ENCODE results near the gene RUNX2.
"Not testable (repeated sequence)": the region's sequence is repeated elsewhere in the genome, so short reads cannot be mapped to it uniquely, and the experiment has no call there.

Gene RUNX2

DNA sequence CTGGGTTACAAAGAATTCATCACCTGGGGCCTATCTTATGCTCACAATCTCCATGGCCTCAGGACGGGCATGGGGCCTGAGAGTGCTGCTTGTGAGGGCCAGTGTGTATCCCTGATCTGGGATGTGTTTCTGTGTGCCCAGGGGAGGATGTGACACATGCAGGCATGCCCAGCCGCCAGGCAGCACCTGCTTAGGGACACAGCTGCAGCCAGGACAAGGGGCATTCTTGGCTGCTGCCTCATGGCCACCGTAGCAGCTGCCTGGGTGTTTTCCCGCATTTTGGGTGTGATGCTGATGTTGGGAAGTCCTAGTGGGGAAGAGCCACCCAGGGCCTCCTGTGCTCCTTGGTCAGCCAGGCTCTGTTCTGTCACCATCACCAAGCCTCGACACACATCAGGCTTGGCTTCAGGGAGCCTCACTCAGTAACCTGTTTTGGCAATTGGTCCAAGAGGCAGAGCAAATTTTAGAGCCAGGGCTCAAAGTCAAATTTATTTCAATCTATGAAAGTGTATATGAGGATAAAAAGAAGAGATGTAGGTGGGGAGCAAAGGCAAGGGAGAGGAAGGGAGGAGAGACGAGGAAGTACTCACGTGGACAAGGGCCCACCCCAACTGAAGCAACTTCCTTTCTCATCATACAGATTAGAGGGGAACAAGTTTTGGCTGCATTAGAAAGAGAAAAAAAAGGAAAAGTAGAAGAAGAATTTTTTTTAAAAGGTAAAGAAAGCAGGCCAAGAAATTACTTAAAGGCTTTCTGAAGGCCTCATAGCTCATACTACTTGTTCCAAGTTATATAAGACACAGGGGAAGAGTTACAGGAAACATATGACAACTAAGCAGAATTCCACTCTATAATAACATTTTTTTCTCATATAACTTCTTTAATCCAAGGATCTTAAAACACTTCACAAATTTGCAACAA lies 319.5 kb downstream of the RUNX2 start:
- no peak for DNase-seq (ENCODE audit: low read depth, low spot score)

DNA sequence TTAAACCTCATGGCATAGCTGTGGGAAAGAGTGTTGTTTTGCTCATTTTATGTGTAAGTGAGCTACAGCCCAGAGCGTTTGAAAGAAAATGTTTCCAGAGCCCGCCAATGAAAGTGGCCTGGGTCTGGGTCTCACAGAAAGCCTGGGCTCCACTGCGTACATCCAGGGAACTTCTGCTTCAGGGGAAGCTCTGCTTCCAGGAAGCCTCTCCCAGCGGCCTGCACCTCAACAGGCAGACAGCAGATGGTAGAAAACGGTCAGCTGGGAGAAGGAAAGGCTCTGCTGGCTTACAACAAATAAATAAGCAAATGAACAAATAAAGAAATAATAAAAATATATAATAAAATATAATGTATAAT lies 320.1 kb downstream of the RUNX2 start:
- no peak for DNase-seq (ENCODE audit: low read depth, low spot score)

DNA sequence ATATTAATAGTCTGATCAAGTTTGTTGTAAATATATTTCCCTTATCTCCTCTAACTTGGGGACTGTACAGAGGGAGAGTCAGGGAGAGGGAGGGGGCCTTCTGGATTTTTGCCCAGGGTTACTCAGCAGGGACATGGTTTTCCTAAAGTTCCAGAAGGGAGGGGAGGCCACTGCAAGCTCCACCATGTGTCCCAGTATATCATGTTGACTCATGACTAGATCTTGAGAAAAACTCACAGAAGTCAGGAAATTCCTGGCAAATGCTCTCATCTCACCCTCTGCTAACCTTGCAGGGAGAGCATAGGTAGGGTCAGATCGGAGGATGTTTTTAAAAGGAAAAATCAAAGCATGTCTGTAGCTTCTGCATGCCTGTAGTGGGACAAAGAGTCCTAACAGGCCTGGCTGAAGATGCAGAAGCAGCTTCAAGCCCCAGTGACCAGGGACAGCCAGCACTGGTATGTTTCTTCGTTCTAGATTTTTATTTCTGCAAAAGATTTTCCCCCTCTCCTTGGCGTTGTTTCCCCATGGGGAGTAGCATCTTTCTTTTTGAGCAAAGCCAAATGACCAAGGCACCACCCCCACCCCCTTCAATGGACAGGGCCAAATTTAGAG lies 322.5 kb downstream of the RUNX2 start:
- peak; percentile 87 for DNase-seq (ENCODE audit: low read depth, low spot score)

DNA sequence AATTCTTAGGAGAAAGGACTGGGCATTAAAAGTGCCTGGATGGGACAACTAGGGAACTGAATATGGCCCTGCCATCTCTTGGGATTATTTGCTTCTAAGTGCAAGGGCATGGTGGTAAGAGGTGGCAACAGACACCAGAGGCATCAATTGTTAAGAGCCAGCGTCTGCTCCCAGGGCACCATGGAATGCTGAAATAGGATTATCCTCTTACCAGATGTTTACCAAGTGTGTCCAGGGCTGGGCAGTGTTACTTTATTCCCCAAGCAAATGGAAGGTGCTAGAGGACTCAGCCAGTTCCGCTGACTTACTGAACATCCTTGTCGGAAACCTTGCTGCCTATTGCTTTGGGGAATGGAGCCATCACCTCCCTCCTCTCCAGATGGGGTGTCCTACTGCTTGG lies 323.2 kb downstream of the RUNX2 start:
- DNase-seq (ENCODE audit: low read depth, low spot score): no peak

DNA sequence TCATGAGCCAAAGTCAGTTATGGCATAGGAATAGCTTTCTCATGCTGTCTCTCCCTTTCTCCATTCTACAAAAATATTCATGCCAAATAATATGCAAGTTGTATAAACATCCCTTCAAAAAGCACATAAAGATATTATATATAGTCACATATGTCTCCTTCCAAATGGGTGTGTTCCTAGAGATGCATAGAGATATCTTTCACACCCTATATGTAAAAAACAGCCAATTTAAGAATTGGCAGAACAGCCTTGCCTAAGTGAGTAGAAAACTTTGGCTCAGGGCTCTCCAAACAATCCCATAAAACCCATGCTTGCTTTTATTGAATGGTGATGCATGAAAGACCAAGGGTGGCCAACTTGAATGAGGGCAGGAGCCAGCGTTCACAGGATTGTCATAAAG lies 324.3 kb downstream of the RUNX2 start:
- no peak for DNase-seq (ENCODE audit: low read depth, low spot score)

DNA sequence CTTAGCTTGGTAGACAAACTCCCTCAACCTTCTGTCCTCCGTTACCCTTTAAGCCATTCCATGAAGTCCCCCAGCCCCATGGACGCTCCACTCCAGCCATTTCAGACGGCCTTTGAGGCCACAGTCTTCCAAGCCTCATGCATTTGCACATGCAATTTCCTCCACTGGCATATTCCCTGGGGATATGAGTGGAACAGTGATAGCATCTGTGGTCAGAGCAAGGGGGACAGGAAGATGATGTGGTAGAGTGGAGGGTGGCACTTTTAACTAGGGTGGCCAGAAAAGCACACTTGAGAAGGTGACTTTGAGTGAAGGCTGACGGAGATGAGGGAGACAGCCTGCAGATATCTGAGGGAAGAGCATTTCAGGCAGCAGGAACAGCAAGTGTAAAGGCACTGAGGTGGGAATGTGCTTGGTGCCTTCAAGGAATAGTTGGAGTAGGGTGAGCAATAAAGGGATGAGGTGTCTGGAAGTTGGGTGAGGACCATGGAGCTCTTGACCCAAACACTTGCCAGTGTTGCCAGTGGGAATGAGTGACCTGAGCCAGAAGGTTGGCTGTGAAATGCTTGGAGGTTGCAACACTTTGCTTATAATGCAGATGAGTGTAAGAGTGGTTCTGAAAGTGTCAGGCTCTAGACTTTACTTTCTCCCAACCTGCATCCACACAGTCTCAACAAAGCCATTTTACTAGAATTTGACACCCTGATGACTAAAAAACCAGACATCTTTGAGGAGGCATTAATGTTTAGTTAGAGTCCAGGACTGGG lies 325.2 kb downstream of the RUNX2 start:
- no peak for DNase-seq (ENCODE audit: low read depth, low spot score)

DNA sequence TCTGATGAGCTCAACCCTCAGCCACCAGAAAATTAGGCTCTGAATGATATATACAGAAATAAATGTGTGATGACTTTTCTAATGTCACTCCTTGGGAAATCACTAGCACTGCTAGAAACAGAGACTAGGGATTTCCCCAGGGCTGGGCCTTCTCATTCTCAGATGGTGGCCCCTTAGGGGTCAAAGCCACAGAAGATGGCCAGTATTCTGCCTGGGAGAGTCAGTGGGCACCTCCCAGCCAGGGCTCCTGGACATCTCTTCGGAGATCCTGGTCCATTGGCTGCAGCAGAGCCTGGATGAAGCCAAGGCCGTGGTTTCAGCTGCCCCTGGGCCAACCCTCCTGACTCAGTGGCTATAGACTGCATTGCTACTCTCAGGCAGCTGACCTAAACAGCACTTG lies 326.5 kb downstream of the RUNX2 start:
- DNase-seq (ENCODE audit: low read depth, low spot score): no peak

DNA sequence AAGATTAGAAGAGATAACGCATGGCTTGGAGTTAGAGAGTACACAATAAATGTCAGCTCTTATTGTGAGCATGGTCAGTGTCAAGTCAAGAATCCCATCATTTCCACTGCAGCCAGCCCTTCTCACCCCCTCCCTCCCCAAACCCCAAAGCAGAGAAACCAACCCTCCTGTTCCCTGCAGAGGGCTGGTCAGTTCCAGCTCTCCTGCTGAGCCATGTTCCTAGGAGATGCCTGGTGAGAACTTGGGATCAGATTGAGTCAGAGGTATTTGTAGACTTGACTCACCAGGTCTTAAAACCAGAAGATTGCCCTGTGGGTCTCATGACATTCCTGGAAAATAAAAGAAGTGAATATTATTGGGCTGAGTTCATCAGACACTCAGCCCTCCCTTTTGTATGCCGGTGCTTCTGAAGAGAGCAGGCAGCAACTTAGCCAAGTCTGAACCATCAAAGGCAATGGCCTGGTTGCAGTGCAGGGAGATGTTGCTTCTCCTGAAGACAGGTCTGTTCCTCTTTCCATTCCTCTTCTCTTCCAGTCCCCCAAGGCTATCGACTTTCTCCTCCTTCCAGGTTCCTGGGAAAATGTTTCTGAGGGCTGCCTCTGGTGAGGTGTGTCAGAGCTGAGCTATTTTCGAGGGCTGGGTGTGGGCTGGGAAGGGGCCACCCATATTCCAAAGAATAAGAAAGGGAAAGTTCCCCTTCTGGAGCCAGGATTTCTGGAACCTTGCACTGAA lies 327.8 kb downstream of the RUNX2 start:
- DNase-seq (ENCODE audit: low read depth, low spot score): peak; percentile 98

DNA sequence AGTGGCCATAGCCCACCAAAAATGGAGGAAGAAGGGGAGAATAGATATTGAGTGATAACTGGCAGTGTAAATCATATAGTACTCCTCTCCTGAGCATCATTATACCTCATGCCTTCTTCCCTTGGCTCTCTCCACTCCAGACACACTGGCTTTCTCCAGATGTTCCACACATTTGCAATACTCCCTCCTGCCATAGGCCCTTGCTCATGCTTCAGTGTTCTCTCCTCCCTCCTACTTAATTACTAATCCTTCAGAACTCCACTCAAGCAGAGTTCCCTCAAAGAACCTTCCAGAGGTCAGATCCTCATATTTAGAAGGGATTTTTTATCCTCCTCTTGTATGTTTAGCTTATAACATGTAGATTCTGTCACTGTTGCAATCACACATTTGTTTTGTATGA lies 329.1 kb downstream of the RUNX2 start:
- DNase-seq (ENCODE audit: low read depth, low spot score): no peak

DNA sequence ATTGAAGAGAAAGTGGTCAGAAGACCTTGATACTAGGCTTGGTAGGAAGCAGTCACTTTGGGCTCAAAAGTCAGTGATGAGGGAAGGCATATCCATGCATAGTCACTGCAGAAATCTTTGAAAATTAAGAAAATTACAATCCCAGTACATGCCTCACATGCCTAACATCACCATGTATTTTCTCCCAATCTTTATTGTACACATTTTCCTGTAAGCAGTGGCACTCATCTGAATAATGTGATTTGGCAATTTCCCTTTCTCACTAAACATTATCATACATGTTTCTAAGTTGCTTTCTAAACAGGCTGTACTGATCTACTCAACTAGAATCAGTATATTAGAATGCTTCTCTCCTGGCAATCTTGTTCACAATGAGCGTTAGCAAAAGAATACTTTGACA lies 330.3 kb downstream of the RUNX2 start:
- DNase-seq (ENCODE audit: low read depth, low spot score): no peak

DNA sequence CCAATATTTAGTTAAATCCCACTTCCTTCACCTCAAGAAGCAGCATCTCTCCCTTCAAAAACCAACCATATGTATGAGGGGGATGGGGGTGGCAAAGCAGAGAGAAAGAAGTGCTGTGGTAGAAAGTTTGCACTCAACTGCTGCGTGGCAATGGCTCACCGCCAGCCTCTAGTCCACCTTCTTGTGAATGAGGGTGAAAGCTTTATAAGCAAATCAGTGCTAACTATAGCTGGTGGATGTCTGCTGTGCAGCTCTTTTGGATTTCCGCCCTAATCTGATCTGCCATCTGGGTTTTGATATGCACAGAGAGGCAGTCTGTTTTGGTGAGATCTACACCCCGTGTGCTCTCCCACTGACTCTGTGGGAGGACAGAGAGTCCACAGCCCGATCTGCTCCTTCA lies 330.8 kb downstream of the RUNX2 start:
- DNase-seq (ENCODE audit: low read depth, low spot score): no peak

DNA sequence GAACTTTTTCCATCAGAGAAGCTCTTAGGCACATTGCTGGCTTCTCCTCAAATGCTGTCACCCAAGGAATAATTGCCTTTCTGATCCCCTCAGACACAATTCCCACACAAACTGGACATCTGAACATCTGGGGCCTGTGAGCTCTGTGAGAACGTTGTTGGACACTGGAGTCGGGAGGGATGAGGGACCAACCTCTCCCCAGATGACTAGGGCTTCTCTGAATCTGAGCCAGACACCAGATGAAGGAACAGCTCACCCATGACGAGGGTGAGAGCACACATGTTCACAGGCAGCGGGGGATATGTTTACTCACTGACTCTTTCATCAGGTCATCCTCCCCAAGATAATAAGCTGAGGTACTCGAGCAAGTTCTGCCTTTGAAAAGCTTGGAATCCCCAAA lies 333.5 kb downstream of the RUNX2 start:
- peak; percentile 90 for DNase-seq (ENCODE audit: low read depth, low spot score)

DNA sequence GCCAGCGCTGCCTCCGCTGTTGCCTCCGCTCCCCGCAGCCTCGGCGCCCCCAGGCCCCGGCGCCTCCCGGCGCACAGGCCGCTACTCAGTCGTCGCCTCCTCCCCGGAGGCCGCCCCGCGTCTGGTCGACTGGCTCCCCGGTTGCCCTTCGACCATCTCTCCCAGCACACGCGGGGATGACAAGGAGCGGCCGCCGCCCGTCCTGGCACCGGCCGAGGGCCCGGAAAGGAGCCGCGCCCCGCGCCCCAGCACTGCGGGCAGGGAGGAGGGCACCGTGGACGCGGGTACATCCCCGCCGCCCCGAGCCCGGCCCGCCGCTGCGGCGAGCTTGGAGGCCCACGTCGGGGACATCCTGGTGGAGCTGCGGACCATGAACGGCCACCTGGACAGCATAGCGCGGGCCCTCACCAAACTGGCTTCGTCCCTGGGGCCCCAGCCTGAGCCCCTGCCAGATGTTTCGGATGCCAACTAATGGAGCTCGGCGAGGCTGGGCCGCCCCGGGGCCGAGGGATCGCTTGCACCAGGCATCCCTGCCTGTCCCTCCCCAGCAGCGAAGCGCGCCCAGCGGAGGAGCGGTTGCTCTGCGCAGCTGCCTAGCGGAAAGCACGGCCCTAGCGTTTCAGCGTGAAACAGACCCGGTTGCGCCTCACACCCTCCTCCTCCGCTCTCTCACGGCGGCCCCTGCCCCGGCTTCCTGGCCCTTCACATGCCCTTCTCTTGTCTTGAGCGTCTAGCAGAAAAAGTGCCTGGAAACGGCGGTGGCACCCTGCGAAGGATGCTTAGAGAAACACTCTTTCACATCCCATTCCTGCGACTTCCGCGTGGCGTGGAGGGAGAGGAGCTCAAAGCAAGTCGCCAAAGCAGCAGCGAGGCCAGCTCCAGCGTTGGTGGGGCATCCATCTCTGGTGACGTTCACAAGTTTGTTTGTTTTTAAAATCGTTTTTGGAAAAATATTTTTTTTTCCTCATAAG lies 335.4 kb downstream of the RUNX2 start:
- DNase-seq (ENCODE audit: low read depth, low spot score): no peak

DNA sequence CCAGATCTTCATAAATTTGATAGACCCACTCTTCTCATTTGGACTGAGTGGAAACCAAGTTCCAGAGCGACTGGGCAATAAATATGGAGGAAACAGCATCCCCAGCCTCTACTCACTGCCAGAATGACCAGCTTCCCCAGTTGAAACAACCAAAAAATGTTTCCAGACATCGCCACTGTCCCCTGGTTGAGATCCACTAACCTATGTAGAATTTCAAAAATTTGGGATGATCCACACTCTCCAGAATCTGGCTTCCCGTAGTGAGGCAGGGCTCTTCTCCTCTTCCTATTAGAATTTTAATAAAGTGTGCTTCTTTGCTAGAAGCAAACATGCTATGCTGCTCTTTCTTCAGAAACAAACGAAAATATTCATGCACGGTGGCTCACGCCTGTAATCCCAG lies 336.6 kb downstream of the RUNX2 start:
- no peak for DNase-seq (ENCODE audit: low read depth, low spot score)

DNA sequence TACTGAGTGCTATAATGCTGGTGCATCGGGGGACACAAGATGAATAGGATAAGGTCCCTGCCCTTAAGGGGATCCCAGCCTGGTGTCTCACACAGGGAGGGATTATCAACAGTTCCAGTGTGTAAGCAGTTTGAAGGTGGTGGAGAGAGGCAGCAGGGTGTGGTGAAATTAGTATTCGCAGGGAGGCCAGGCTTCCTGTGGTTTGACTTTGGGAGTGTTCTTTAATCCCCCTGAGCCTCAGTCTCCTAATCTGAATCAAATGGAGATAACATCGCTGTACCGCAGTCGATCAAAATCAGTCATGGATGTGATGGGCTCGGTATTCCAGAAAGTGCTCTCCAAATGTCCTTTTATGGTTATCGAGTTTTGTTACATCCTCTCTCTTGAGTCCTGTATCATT lies 337.7 kb downstream of the RUNX2 start:
- no peak for DNase-seq (ENCODE audit: low read depth, low spot score)

DNA sequence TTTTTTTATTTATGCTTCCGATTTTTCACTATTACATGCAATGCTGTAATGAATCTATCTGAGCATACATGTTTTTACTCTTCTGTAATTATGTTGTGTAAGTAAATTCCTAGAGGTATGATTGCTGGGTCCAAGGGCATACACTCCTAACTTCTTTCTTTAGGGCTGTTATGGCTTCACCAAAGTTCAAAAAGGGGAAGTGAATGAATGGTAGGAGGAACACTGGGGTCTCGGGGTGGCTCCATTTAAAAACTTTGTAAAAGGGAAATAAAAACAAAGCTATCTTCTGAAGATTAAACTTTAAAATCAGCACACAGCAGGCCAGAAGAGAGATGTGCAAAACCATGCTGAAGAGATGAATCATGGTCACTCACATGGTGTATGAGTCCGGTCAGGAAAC lies 338.7 kb downstream of the RUNX2 start:
- no peak for DNase-seq (ENCODE audit: low read depth, low spot score)

DNA sequence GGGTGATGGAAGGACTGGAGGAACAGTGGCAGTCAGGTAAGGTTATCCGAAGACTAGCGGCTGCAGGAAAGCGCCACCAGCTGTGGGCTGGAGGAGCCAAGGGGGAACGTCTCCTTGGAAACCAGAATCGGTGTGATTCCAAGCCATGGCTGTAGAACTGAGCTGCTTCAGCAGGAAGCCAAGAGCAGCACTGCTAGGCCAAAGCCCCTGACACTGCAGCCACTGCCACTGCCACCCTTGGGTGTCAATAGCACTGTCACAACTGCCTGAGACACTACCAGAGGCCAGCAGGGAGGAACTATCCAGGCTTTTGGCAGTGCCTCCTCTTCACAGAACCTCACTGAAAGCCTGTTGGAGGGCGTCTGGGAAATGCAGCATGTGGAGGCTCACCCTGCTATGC lies 339.2 kb downstream of the RUNX2 start:
- no peak for DNase-seq (ENCODE audit: low read depth, low spot score)

DNA sequence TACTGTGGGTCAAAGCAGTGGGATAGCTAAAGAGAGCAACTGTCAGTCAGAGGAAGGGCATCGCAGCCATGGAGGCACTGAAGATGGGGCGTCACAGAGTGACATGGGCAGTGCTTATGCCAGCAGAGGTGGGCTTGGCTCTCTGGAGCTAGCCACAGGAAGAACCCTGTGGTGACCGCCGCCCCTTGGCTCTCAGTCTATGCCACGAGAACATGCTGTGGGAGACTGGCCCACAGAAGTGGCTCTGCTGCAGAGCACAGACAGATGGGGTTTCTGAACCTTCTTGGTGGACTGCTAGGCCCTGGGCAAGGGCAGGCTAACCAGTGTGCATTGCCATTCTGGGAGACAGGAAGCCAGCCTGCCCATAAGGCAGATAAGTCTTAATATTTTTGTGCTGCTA lies 339.6 kb downstream of the RUNX2 start:
- DNase-seq (ENCODE audit: low read depth, low spot score): no peak

DNA sequence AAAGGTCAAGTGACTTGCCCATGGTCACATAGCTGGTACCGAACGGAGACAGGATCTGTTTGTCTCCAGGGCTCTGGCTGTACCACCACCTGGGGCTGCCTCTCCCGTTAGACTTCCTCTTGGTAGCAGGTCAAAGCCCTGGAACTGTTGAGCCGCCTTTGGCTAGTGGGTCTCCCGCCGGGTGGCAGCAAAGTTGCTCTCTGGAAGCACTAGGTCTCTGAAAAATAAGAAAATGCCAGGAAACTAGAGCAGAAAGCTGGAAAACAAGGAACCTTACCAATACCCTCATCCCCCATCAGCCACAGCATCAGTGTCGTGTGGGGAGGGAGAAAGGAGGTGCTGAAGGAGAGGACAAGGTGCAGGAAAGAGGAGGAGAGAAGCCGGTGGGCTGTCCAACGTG lies 340.6 kb downstream of the RUNX2 start:
- no peak for DNase-seq (ENCODE audit: low read depth, low spot score)

DNA sequence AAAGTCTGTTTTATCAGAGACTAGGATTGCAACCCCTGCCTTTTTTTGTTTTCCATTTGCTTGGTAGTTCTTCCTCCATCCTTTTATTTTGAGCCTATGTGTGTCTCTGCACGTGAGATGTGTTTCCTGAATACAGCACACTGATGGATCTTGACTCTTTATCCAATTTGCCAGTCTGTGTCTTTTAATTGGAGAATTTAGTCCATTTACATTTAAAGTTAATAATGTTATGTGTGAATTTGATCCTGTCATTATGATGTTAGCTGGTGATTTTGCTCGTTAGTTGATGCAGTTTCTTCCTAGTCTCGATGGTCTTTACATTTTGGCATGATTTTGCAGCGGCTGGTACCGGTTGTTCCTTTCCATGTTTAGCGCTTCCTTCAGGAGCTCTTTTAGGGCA lies 345.0 kb downstream of the RUNX2 start:
- DNase-seq (ENCODE audit: low read depth, low spot score): not testable (repeated sequence)

DNA sequence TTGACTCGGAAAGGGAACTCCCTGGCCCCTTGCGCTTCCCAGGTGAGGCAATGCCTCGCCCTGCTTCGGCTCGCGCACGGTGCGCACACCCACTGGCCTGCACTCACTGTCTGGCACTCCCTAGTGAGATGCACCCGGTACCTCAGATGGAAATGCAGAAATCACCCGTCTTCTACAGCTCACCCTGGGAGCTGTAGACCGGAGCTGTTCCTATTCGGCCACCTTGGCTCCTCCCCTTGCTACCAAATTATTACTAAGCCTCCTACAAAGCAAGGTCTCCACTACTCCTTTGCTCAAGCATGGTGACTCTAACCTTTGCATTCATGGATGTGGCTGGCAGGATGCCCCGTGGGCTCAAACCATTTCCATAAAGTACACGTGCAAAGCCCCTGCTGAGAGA lies 347.0 kb downstream of the RUNX2 start:
- not testable (repeated sequence) for DNase-seq (ENCODE audit: low read depth, low spot score)
